HK-2 (cell line): ENCODE results near the gene CALR3.
"Not testable (repeated sequence)": the region's sequence is repeated elsewhere in the genome, so short reads cannot be mapped to it uniquely, and the experiment has no call there.

Experiments
- DNase-seq: peaks from one replicate; pipeline ENCODE4 v3.0.0-alpha.2; 2018; ENCODE audit not compliant: unreplicated experiment

CALR3 gene

DNA sequence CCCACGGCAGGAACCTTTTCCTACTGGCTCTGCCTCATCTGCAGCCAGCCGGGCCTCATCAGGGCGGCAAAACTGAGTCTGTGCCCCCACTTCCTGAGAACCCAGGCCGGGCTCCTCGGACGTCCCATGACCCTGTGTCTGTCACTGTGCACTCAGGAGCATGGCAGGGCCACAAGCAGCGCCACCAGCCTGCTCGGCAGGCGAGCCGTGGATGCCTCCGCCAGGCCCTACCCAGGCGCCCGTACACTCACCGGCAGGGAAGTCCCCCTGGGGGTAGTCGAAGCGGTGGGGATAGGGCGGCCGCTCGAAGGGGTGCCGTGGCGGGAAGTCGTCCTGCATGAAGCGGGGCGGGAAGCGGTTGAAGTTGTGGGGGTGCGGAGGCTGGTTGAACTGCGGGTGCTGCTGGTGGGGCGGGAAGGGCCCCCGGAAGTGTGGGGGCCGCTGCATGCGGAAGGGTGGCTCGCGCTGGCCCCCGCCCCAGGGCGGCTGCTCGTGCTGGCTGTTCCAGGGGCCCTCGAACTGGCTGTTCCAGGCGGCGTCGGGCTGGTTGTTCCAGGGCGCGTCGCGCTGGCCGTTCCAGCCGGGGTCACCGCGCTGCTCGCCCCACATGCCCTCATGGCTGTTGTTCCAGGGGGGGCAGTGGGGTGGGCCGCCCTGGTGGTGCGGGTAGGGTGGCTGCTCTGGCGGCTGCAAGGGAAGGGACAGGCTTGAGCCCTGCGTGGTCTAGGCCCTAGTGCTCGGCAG is 29.2 kb upstream of the CALR3 start:
- DNase-seq: no peak

DNA sequence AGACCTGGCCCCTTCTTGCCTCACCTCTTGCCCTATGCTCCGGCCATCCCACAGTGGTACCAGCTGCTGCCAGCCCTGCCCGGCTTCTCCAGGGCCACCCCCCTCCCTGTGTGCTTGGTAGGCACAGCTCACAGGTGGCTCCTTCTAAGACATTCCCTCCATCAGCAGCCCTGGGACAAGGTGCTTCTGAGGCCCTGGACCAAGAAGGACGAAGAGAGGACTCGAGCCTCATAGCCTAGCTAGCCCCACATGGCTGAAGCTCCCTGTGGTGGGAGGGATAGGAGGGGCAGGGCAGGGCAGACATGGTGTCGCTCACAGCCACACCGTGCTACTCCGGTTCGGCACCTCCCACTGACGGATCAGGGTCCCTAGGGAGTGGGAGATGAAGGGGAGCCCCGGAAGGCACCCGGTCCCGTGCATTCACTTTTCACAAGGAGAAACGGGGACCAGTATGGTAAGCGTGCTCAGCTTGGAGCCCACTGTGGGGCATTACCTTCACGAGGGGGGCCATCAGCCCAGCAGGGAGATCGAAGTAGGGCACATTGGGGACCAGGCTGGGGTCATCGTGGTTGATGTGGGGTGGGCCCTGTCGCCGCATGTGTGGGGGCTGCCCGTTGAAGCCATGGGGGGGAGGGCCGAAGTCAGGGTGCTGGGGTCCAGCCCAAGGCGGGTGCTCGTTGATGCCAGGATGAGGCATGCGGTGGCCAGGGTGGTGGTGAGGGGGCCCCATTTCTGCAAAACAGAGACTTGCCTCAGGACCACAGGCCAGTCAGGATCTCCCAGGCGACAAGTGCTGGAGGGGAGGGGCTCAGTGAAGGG is 26.8 kb upstream of the CALR3 start:
- no peak for DNase-seq

DNA sequence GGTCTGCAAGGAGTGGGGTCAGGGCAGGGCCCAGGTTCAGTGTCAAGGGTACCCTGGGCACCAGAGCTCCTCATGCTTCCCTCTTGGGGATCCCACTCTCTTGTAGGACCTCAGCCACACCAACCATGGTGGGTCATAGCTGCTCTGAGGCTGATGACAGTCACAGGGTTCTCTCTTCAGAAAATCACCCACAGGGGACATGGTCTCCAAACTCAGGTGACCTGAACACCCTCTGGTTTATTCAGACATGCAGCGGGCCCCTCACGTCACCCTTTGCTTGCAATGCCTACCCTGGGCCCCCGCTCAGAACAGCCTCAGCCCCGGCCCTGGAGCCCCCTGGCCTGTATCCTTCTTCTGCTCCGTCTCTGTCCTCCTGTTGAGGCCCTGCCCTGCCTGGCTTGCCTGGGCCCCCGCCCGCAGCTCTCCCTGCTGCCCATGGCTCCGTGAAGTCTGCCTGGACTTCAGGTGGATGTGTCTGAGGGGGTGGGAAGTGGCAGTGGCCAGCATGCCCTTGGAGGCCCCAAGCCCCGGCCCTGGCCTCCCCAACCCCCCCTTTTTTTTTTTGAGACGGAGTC is 25.8 kb upstream of the CALR3 start:
- DNase-seq: no peak

DNA sequence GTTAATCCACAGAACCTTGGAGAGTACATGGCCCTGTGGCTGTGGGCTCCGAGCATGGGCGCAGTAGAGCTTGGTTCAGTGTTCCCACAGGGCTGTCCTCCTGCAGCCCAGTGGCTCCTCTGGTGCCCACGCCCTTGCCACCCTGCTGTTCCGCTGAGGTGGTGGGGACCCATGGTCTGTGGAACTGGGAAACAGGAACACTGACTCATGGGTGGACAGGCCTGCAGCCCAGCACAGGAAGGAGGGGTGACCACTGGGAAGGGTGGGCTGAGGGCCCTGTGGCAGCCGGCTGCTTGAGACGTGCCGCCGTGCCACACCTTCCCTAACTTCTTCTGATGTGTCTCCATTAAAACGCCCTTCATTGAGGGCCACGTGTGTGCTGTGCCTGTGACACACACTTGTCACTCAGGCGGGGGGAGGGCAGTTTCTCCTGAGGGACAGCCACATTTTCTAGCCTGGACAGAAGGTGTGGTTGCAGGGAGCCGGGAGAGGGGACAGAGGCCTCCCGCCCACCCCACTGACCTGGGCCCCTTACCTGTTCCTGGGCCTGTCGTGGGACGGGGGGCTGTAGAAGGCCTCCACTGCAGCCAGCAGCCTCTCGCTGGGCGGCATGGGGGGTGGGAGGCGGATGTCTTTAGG is 25.1 kb upstream of the CALR3 start:
- DNase-seq: no peak

DNA sequence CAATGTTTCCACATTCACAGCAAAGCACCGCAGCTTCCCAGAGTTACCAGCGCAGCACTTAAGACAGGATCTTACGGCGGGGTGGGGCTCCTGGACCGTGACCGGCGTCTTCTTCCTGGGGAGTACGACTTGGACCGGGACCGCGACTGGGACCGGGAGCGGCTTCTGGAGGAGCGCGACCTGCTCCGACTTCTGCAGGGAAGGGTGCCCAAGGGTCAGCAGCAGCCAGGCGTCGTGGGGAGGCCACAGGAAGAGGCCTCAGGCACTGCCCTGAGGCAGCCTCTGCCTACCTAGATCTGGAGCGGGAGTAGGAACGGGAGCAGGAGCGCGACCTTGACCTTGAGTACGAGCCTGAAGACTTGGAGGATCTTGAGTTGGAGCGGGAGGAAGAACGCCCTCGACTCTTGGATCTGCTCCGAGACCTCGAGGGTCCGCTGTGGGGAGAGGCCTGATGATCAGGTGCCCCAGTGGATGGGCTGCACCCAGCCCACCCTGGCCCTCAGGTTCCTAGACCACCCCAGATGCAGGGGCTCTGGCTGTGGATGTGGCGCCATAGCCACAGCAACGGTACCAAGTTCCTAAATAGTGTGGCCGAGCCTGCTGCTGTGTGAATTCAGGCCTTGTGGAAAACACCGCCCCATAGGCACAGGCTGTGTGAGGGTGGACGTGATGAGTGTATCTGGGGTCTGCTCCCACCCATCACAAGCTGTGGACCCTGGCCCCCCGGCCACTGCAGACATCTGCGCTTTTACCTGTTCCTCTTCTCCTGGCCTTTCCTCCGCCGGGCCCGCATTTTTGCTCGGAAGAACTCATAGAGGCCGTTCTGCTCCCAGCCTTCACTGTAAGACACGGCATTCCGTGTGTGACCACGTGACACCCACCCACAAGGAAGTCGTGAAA is 24.4 kb upstream of the CALR3 start:
- DNase-seq: no peak

DNA sequence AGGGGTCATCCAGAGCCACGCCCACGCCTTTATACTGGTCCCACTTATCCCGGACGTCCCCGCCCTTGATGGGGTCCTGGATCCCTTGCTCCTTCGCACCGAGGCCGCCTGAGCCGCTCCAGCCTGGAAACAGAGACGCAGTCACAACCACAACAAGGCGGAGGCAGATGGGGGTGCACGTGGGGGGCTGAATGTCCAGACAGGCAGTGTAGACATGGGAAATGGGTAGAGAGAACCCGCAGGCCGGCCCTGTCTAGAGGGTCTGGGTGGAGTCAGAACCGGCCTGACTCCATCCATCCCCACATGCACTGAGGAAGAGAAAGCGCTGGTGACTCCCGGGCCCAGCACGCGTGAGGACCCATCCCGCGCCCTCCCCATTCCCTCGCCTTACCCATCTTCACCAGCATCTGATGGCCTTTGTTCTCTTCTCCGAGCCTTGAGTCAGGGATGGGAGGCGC is 23.3 kb upstream of the CALR3 start:
- no peak for DNase-seq

DNA sequence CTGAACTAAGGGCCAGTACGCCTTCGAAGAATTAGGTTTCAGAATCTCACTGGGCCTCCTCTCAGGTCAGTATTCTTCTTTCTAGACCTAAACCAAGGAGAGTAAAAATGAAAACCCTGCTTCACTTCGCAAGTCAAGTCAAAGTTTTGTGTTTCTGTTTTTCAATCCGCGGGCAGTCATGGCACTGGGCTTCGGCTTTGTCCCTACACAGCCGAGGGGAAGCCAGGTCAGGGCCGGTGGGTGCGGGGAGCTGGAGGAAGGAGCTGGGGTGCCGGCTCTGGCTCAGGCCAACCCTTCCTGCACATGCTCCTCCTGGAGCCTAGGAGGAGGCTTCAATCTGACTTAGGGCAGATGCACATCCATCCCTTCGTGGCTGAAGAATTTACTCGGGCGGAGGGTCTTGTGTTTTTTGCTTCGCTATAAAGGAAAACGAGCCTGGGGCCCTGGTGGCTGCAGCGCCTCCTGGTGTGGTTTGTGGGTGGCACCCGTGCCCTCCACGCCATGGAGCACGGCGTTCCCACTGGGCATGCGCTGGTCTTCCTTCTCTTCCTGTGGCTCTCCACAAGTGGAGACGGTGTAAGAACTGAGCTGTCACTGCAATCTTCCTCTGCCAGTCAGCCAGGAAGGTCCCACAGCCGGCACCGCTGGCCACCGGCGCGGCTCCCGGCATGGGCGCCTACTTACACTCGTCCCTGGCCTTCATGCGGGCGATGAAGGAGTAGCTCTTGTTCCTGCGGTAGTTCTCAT is 22.7 kb upstream of the CALR3 start:
- no peak for DNase-seq

DNA sequence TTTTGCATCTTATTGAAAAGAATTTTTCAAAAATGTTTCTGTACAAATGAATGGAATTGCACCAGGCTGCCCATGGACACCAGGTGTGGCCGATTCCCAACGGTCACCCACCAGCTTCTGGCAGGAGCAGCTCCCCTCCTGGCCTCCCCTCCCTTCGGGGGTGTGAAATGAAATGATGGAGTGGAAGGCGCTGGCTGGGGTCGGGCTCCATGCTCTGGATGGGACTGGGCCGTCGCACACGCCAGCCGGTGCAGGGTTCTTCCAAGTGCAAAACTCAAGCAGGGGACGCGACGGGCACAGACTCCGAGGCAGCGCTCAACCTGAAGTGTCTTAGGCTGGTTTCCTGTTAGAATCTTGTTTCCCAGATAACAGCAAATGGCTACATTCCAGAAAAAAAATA is 22.1 kb upstream of the CALR3 start:
- DNase-seq: no peak

DNA sequence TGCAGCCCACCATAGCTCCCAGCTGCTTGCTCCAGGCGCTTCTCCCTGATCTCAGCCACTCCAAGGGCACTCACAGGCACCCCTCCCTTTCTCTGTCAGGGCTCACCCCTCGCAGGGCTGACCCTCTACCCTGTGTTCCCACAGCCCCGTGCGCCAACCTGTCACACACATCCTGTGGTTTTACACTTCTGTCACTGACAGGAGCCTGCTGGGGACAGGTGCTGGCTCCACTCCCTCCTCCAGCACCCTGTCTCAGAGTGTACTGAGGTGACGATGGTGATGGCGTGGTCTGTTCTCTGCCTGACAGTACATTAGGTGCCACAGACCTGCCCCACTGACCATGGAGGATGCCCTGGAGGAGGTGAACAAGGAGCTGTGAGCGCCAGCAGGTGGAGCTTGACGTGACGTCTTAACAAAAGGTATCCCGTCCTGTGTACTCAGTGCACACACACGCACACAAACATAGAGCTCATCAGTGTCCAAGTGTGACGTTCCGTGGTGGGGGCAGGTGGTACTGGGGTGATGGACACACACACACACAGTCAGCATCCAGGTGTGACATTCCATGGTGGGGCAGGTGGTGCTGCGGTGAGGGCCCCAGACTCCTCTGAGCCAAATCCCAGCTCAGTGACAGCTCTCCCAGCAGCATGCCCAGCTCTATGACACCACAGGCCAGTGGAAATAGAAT is 21.1 kb upstream of the CALR3 start:
- no peak for DNase-seq

DNA sequence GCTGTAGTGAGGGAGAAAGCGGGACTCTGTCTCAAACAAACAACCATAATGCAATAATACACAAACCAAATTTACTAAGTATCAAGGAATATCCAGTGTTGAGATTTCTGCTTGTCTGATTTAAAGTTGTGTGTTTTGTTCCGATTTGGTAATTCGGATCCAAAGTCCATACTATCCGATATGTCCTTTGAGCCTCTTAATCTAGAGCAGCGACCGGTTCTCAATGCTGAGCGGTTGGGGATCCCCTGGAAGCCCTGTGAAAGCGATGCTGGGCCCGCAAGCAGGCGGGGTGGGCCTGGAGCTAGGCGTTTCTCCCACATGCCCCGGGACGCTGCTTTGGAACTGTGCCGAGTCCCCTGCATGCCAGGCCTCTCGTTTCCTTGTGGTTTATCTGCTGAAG is 20.4 kb upstream of the CALR3 start:
- no peak for DNase-seq

DNA sequence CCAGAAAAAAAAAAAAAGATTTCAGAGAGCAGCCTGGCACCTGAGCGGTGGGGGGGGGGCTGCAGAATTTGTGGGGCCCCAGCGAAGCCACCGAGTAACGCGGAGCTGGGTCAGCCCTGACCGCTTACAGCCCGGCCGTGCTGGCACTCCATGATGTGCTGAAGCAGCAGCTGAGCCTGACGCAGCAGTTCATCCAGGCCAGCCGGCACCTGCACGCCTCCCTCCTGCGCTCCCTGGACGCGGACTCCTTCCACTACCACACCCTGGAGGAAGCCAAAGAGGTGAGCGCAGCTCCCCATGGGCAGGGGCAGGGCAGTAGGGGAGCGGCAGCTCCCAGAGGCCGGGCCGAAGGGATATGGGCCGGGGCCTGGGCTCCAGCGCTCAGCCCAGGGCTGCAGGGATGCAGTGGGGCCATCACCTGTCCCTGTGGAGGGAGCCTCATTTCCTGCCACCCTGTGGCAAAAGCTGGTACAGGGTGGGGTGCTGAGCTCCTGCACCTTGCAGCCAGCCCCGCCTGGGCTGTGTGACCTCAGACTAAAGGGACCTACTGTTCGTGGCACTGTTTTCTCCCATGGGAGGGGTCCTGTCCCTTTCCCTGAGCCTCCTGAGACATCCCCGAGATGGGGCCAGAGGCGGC is 18.5 kb upstream of the CALR3 start:
- DNase-seq: no peak

DNA sequence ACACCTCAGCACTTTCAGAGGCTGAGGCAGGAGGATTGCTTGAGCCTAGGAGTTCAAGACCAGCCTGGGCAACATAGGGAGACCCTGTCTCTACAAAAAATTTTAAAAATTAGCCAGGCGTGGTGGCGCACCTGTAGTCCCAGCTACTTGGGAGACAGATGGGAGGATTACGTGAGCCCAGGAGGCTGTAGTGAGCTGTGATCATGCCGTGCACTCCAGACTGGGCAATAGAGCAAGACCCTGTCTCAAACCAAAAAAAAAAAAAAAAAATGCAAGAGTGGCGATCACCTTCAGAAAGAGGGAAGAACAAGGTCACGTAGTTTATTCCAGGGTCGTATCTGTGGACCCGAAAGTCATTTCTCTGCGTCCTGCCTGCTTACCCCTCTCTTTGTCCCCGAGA is 16.6 kb upstream of the CALR3 start:
- not testable (repeated sequence) for DNase-seq

DNA sequence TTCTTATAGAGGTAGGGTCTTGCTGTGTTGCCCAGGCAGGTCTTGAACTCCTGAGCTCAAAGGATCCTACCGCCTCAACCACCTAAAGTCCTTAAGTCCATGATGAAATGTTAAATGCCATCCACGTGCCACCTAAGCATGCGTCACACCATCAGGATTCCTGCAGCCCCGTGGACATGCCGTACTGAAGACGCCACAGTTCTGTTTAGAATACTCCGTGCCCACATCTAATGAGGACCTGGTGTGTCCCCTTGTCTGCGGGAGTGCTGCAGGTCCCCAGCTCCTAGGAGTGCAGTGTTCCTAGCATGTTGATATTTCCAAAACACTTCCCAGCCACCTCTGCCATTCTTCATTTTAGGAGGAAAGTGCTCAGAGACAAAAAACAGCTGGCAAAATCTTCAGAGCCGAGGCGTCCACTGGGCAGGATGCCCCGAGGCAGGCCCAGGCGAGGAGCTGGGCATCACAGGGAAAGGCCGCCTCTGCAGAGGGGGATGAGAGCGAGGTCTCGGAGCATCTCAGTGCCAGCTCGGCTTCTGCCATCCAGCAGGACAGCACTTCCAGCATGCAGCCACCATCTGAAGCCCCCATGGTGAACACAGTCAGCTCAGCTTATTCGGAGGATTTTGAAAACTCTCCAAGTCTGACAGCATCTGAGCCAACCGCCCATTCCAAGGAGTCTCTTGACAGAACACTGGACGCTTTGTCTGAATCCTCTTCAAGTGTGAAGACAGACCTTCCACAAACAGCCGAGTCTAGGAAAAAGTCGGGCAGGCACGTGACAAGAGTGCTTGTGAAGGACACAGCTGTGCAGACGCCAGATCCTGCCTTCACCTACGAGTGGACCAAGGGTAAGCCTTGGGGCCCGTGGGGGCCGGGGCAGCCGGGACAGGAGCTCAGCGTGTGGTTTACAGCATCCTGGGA is 13.4 kb upstream of the CALR3 start:
- no peak for DNase-seq

DNA sequence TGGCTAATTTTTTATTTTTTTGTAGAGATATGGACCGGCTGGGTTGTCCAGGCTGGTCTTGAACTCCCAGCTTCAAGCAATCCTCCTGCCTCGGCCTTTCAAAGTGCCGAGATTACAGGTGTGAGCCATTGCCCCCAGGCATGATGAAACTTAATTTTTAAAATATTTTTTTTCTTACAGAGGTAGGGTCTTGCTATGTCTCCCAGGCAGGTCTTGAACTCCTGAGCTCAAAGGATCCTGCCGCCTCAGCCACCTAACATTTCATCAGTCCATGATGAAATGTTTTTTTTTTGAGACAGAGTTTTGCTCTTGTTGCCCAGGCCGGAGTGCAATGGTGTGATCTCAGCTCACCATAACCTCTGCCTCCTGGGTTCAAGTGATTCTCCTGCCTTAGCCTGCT is 12.6 kb upstream of the CALR3 start:
- no peak for DNase-seq

DNA sequence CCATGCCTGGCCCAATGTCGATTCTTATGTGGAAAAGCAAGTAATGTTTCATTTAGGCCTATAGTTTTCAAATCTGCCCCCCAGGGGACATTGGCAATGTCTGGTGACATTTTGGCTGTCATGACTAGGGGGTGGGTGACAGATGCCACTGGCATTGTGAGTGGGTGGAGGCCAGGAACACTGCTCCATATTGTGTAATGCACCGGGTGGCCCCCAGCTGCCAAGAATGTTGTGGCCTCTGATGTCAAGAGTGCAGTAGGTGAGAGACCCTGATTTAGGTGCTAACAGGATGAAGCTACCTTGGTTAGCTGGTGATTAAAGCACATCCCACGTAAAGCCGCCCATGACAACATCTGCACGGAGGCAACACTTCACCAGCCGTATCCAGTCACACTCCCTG is 11.0 kb upstream of the CALR3 start:
- no peak for DNase-seq

DNA sequence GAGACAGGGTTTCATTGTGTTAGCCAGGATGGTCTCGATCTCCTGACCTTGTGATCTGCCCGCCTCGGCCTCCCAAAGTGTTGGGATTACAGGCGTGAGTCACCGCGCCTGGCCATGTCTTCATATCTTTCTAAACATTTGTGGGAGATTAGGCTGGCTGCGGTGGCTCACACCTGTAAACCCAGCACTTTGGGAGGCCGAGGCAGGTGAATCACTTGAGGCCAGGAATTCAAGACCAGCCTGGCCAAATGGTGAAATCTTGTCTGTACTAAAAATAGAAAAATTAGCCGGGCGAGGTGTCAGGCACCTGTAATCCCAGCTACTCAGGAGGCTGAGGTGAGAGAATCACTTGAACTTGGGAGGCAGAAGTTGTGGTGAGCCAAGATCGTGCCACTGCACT is 10.2 kb upstream of the CALR3 start:
- not testable (repeated sequence) for DNase-seq

DNA sequence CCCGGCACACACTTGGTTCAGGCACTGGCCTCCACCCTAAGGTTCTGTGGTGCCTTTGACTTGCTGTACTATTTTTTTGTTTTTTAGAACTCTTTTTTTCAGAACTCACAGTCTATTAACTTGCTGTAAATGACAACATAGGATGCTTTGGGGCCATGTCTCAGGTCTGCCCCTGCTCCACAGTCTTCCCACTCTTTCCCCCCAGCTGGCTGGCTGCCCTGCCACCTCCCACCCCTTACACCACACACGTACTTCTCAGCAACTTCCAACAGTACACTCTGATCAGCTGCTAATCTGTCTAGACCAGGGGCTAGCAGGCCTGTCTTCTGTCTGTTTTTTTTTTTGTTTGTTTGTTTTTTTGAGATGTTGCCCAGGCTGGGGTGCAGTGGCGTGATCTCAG is 8.3 kb upstream of the CALR3 start:
- no peak for DNase-seq

DNA sequence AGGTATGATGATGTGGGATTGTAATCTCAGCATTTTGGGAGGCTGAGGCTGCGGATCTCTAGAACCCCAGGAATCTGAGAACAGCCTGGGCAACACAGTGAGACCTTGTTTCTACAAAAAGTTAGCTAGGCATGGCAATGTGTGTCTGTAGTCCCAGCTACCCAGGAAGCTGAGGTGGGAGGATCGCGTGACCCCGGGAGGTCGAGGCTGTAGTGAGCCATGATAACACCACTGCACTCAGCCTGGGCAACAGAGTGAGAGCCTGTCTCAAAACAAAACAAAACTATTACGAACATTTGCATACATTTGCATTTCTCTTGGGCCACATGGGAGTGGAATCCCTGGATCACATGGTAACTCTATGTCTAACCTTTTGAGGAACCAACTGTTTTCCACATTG is 1.9 kb upstream of the CALR3 start:
- no peak for DNase-seq

DNA sequence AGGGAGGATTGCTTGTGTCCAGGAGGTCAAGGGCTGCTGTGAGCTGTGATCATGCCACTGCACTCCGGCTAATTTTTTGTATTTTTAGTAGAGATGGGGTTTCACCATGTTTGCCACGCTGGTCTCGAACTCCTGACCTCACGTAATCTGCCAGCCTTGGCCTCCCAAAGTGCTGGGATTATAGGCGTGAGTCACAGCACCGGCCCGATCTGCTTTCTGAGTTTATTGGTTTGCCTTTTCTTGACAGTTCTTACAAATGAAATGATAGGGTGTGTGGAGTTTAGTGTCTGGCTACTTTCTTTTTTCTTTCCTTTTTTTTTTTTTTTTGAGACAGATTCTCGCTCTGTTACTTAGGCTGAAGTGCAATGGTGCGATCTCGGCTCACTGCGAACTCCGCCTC is 1.1 kb upstream of the CALR3 start:
- DNase-seq: no peak
